K562 (cell line): Measurements from ENCODE around the gene PRKACB. TPM values are rescaled to one million over a fixed set of nuclear protein-coding genes. Genes with fewer than 3 reads are reported as not detected.

ENCODE experiments used
- ATAC-seq: fragments of 200-7000 bp; cut with Tn5 transposase; 3 replicates; pipeline ENCODE4 v1.9.1; 2020; ENCODE audit warnings: moderate library complexity
- BruUV-seq: library from RNA; stranded (reverse); fragments of 400-500 nt; replicated peaks from 2 replicates; lab custom pipeline; 2021; lab: Mats Ljungman, UMichigan
- CTCF ChIA-PET: fragments of 300-600 bp; formaldehyde crosslinking; extraction: SDS; loops from one replicate; lab custom pipeline; 2021; ENCODE audit warnings: low intra/inter-chr PET ratio; lab: Yijun Ruan, JAX
- POLR2A ChIA-PET: fragments of 300-600, 350-650 bp; sonication (Branson Sonifier 250); formaldehyde crosslinking; extraction: SDS; loops from one replicate; lab custom pipeline; 2021; ENCODE audit warnings: antibody characterized with exemption, inconsistent platforms; lab: Yijun Ruan, JAX
- DNase-seq, 4 experiments: peaks; one replicate each; pipeline versions ENCODE4 v3.0.0 to v3.0.0-alpha.2; 2011 to 2018; ENCODE audit warnings: low spot score in 3 of 4, mixed read lengths in 3 of 4; ENCODE audit errors: extremely low read depth in 1 of 4
- FAIRE-seq: peaks from 2 replicates; lab custom pipeline; 2011; peaks lifted over from hg19 to GRCh38; lab: Jason Lieb, UNC
- H2AFZ ChIP-seq: 2 replicates; pipeline ENCODE4 v1.6.0; 2011; ENCODE audit warnings: low read depth, low read length, control low read depth, inconsistent platforms
- H3K27ac ChIP-seq: fragments of 200-600 bp; 3 replicates; pipeline ENCODE4 v1.8.0; 2011; ENCODE audit warnings: low read depth, mild to moderate bottlenecking, control low read depth, inconsistent platforms, low read length, moderate library complexity, mixed read lengths; ENCODE audit errors: extremely low read depth
- H3K27me3 ChIP-seq, 2 experiments: fragments of 300-600 bp in 1 of 2; 2 replicates in 1 of 2; 3 replicates in 1 of 2; pipeline versions ENCODE4 v1.6.0 to v1.8.0; 2011; ENCODE audit warnings: inconsistent platforms in 2 of 2, low read length in 2 of 2, mild to moderate bottlenecking in 1 of 2, mixed read lengths in 1 of 2, moderate library complexity in 1 of 2; ENCODE audit not compliant: control insufficient read depth in 2 of 2, insufficient read depth in 2 of 2
- H3K36me3 ChIP-seq: fragments of 300-600 bp; 3 replicates; pipeline ENCODE4 v1.8.0; 2011; ENCODE audit warnings: mild to moderate bottlenecking, low read length, inconsistent platforms; ENCODE audit not compliant: control insufficient read depth, insufficient read depth
- H3K4me1 ChIP-seq, 2 experiments: fragments of 200-600 bp in 1 of 2; replicated peaks in 1 of 2; 2 replicates in 1 of 2; 3 replicates in 1 of 2; pipeline versions ENCODE4 v1.5.1 to v1.8.0; 2011; ENCODE audit warnings: inconsistent platforms in 2 of 2, low read length in 2 of 2, mild to moderate bottlenecking in 1 of 2, mixed read lengths in 1 of 2, moderate library complexity in 1 of 2; ENCODE audit not compliant: control insufficient read depth in 2 of 2, insufficient read depth in 2 of 2
- H3K4me2 ChIP-seq: 2 replicates; pipeline ENCODE4 v1.6.1; 2011; ENCODE audit warnings: low read length, control low read depth, inconsistent platforms, mixed read lengths; ENCODE audit not compliant: insufficient read depth
- H3K4me3 ChIP-seq: fragments of 200-600 bp; sonication (generic), shearing (Covaris generic); 2 replicates; pipeline ENCODE4 v1.5.1; 2016; ENCODE audit warnings: control low read depth, inconsistent platforms
- H3K79me2 ChIP-seq: fragments of 200-600 bp; 3 replicates; pipeline ENCODE4 v1.8.0; 2011; ENCODE audit warnings: low read length, inconsistent platforms; ENCODE audit not compliant: control insufficient read depth, insufficient read depth
- H3K9ac ChIP-seq, 2 experiments: 2 replicates each; pipeline versions ENCODE4 v1.6.0 to v1.6.1; 2011; ENCODE audit warnings: low read depth in 2 of 2, low read length in 2 of 2, control low read depth in 1 of 2, inconsistent platforms in 1 of 2, mild to moderate bottlenecking in 1 of 2, mixed read lengths in 1 of 2; ENCODE audit not compliant: insufficient read depth in 1 of 2
- H3K9me1 ChIP-seq: one replicate; pipeline ENCODE4 v1.6.0; 2011; ENCODE audit warnings: inconsistent platforms, mild to moderate bottlenecking, low read length, moderate library complexity; ENCODE audit not compliant: control insufficient read depth, insufficient read depth
- H3K9me3 ChIP-seq: replicated peaks from 2 replicates; pipeline ENCODE4 v1.5.1; 2011; ENCODE audit warnings: low read depth, low read length, inconsistent platforms; ENCODE audit not compliant: control insufficient read depth, insufficient read depth
- H4K20me1 ChIP-seq: replicated peaks from 2 replicates; pipeline ENCODE4 v1.6.1; 2011; ENCODE audit warnings: low read length, inconsistent platforms, mixed read lengths; ENCODE audit not compliant: control insufficient read depth, insufficient read depth
- MAFG ChIP-seq: fragments of 450-650 bp; conservative IDR thresholded peaks from 2 replicates; pipeline ENCODE4 v1.6.1; 2016; ENCODE audit warnings: missing genetic modification characterization, missing compliant biosample characterization
- MLLT1 ChIP-seq, 2 experiments: fragments of 450-650 bp; IDR thresholded peaks; 2 replicates each; pipeline ENCODE4 v1.6.1; 2016
- ZNF449 ChIP-seq: fragments of 250-450 bp; sonication (Bioruptor Pico); IDR thresholded peaks from 2 replicates; pipeline ENCODE4 v1.8.0; 2022; ENCODE audit warnings: moderate library complexity, mild to moderate bottlenecking, inconsistent platforms
- WGBS: fragments of 100-300 bp; shearing (Covaris generic); methylation state at CpG from one replicate; pipeline ENCODE4 v1.1.6; 2016; ENCODE audit warnings: low coverage, mixed read lengths; ENCODE audit not compliant: insufficient coverage; ENCODE audit errors: missing lambda C conversion rate; 5-methylcytosine and 5-hydroxymethylcytosine counted together
- in situ Hi-C: fragments of 300-500 bp; cut with MboI; formaldehyde crosslinking; loops from 4 replicates; pipeline ENCODE4 v1.15.0; 2018; ENCODE audit warnings: inconsistent platforms, mixed read lengths
- intact Hi-C: fragments of 100-400 bp; cut with micrococcal nuclease; formaldehyde crosslinking; loops from 2 replicates; pipeline ENCODE4 v1.14.2; 2022
- polyA plus RNA-seq, 8 experiments: library from polyadenylated mRNA; depleted of rRNA in 4 of 8; stranded (reverse) in 5 of 8; unstranded in 3 of 8; fragments of >200 nt; fragmentation: Nextera tagmentation in 2 of 8; fragmentation: Illumina TruSeq in 1 of 8; extraction: Ambion mirVana in 2 of 8; extraction: Trizol in 1 of 8; gene quantifications; 2 replicates each; pipeline versions ENCODE4 v1.2.1 to v1.2.3, GENCODE V29; 2011 to 2014; ENCODE audit warnings: inconsistent platforms in 1 of 8, missing spikeins in 1 of 8
- total RNA-seq, 7 experiments: library from RNA; depleted of rRNA in 6 of 7; stranded (reverse); fragments of >200 nt in 6 of 7; fragmentation: Illumina TruSeq in 2 of 7; extraction: Trizol in 2 of 7; gene quantifications; 2 replicates each; pipeline versions ENCODE4 v1.2.1 to v1.2.3, GENCODE V29; 2011 to 2021; ENCODE audit warnings: low replicate concordance in 1 of 7

PRKACB gene
- total and polyA plus RNA-seq, 9 of the 15 experiments (the other 6 are each of a cell fraction or from before 2014, with no cell fraction given) = 1.1 to 5.2 (median 2.8) TPM

- ChIA-PET CTCF (no interaction called here), POLR2A (interaction anchor here (0.6 kb wide), 1 partner anchor 272 kb away, joined by 3 read pairs; no protein-coding TSS in a partner anchor)
- Histone ChIP-seq H3K9me1 (no peaks in the 10 kb centered on the region), H3K79me2 (no peaks in the 10 kb centered on the region), H3K27ac (no peak overlapping the region), H2AFZ (no peak overlapping the region), H3K4me1 (no peaks in the 10 kb centered on the region), H3K4me3 (no peak overlapping the region), H3K4me2 (no peak overlapping the region), H3K27me3 (no peaks in the 10 kb centered on the region), H3K9me3 (no peaks in the 10 kb centered on the region), H3K36me3 (no peaks in the 10 kb centered on the region), H4K20me1 (no peaks in the 10 kb centered on the region), H3K9ac (no peak overlapping the region)
- no peak for ATAC-seq
- DNase-seq = no peak
- intact Hi-C loops = no loop called here
- in situ Hi-C loops = no loop called here
- 13% methylated on average over 1 of the region's 1 CpG for WGBS
- no TSS peak for BruUV-seq
- no peak for FAIRE-seq
- TF ChIP-seq MAFG = no peak
- TF ChIP-seq MLLT1 (IDR thresholded peaks at IDR 0.05) = no peak
- TF ChIP-seq ZNF449 (CRISPR knock-in tag) = no peak
- TF ChIP-seq, all 486 proteins: peak for 0
Measured at GRCh38 chr1:84170171-84170570, 26.1 kb downstream of the PRKACB start.
